Measurements from ENCODE around the gene CALM3. TPM values are rescaled to one million over a fixed set of nuclear protein-coding genes. Genes with fewer than 3 reads are reported as not detected.

Gene CALM3
- total and polyA plus RNA-seq, 2 of the 13 experiments (the other 11 are each of a cell fraction or from before 2014, with no cell fraction given): 239 to 258 TPM

DNA sequence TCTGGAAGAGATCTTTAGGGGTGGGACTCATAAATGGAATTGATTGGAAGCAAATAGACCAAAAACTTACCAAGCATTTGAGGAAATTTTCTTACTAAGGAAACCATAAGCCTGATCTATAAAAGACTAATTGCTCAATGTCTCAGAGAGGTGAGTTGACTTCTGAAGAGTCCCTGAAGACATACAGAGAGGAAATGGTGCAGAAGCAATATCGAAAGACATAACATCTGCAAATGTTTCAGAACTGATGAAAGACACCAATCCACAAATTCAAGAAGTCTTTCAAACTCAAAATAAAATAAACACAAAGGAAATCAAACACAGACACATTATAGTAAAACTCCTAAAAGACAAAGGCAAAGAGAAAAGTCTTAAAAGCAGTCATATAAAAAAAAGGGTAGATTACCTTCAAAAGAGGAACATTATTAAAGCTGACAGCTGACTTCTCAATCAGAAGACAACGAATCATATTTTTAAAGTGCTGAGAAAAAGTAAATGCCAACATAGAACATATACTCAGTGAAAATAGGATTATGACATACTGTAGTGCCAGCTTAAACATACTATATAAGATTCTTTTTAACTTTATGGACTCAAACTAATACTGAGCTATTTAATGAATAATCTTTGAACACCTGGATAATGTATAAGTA is 45.4 kb upstream of the CALM3 start:
- Histone ChIP-seq H3K36me3 (replicated peaks in 1 of 2; ENCODE audit: control insufficient read depth in 1 of 2, insufficient read depth in 2 of 2, low read length in 2 of 2) (no peaks in the 10 kb centered on the region), H3K4me1 (ENCODE audit: insufficient read depth, low read length) (no peaks in the 10 kb centered on the region), H3K4me3 (replicated peaks in 1 of 3; ENCODE audit: insufficient read depth in 1 of 3, low read depth in 2 of 3, low read length in 3 of 3) (no peak overlapping the region), H3K9me3 (ENCODE audit: low read length) (peaks cover 3% of the 10 kb centered on the region; the same call in 1 of the 2 replicates), H3K27me3 (ENCODE audit: control insufficient read depth in 1 of 2, insufficient read depth in 2 of 2, low read length in 2 of 2) (no peaks in the 10 kb centered on the region), H3K4me2 (ENCODE audit: low read depth, low read length) (no peak overlapping the region), H2AFZ (ENCODE audit: low read length) (no peak overlapping the region), H3K79me2 (ENCODE audit: insufficient read depth, low read length) (no peaks in the 10 kb centered on the region), H4K20me1 (ENCODE audit: insufficient read depth, low read length) (no peaks in the 10 kb centered on the region), H3K9ac (ENCODE audit: insufficient read depth, low read depth, low read length) (no peak overlapping the region), H3K27ac (ENCODE audit: extremely low read length, insufficient read depth, low read length) (no peak overlapping the region)
- DNase-seq (ENCODE audit: low spot score) (no peak), ATAC-seq (no peak), FAIRE-seq (no peak)
- ChIA-PET POLR2A (no interaction called here), CTCF (ENCODE audit: low intra/inter-chr PET ratio, low total read pairs) (no interaction called here)
- in situ Hi-C loops (cut with HindIII; ENCODE audit: extremely low pct_ligation_motif_present, low pct_unique_long_range_greater_than_20kb) (no loop called here), intact Hi-C loops (cut with micrococcal nuclease; ENCODE audit: unreplicated experiment) (no loop called here)
- WGBS (ENCODE audit: low lambda C conversion rate): 0% methylated on average over 2 of the region's 2 CpGs
- BruUV-seq (replicated peaks): no TSS peak
- TF ChIP-seq KMT2A (CRISPR knock-in tag; IDR thresholded peaks at IDR 0.05) (no peak), ZNF10 (CRISPR knock-in tag; IDR thresholded peaks at IDR 0.05; ENCODE audit: borderline replicate concordance, low read depth) (no peak), FOSL1 (CRISPR knock-in tag; IDR thresholded peaks at IDR 0.05; ENCODE audit: borderline replicate concordance) (no peak), IRF2 (CRISPR knock-in tag; IDR thresholded peaks at IDR 0.05) (no peak), TP53 (CRISPR knock-in tag; conservative IDR thresholded peaks at IDR 0.05) (no peak), PCBP1 (IDR thresholded peaks at IDR 0.05; ENCODE audit: borderline replicate concordance, low read depth, low read length) (no peak), ZNF274 (CRISPR knock-in tag; IDR thresholded peaks at IDR 0.05) (no peak), NKX3-1 (CRISPR knock-in tag; IDR thresholded peaks at IDR 0.05) (no peak)
- TF ChIP-seq, protein P1, sequence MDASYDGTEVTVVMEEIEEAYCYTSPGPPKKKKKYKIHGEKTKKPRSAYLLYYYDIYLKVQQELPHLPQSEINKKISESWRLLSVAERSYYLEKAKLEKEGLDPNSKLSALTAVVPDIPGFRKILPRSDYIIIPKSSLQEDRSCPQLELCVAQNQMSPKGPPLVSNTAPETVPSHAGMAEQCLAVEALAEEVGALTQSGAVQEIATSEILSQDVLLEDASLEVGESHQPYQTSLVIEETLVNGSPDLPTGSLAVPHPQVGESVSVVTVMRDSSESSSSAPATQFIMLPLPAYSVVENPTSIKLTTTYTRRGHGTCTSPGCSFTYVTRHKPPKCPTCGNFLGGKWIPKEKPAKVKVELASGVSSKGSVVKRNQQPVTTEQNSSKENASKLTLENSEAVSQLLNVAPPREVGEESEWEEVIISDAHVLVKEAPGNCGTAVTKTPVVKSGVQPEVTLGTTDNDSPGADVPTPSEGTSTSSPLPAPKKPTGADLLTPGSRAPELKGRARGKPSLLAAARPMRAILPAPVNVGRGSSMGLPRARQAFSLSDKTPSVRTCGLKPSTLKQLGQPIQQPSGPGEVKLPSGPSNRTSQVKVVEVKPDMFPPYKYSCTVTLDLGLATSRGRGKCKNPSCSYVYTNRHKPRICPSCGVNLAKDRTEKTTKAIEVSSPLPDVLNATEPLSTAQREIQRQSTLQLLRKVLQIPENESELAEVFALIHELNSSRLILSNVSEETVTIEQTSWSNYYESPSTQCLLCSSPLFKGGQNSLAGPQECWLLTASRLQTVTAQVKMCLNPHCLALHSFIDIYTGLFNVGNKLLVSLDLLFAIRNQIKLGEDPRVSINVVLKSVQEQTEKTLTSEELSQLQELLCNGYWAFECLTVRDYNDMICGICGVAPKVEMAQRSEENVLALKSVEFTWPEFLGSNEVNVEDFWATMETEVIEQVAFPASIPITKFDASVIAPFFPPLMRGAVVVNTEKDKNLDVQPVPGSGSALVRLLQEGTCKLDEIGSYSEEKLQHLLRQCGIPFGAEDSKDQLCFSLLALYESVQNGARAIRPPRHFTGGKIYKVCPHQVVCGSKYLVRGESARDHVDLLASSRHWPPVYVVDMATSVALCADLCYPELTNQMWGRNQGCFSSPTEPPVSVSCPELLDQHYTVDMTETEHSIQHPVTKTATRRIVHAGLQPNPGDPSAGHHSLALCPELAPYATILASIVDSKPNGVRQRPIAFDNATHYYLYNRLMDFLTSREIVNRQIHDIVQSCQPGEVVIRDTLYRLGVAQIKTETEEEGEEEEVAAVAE (CRISPR knock-in tag; IDR thresholded peaks at IDR 0.05; ENCODE audit: borderline replicate concordance): no peak
- TF ChIP-seq, protein P2, sequence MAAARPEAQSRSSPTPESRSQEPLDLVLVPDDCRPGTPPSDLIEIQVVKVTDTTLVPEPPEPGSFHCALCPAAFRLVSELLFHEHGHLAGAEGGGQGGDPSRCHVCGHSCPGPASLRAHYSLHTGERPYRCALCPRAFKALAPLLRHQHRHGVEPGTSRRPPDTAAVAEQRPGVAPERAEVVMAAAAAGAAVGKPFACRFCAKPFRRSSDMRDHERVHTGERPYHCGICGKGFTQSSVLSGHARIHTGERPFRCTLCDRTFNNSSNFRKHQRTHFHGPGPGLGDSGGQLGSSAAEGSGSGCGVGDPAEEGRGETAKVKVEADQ (CRISPR knock-in tag; IDR thresholded peaks at IDR 0.05; ENCODE audit: borderline replicate concordance): no peak
- TF ChIP-seq, protein P3, sequence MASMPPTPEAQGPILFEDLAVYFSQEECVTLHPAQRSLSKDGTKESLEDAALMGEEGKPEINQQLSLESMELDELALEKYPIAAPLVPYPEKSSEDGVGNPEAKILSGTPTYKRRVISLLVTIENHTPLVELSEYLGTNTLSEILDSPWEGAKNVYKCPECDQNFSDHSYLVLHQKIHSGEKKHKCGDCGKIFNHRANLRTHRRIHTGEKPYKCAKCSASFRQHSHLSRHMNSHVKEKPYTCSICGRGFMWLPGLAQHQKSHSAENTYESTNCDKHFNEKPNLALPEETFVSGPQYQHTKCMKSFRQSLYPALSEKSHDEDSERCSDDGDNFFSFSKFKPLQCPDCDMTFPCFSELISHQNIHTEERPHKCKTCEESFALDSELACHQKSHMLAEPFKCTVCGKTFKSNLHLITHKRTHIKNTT (CRISPR knock-in tag; IDR thresholded peaks at IDR 0.05): no peak
- TF ChIP-seq, protein P4, sequence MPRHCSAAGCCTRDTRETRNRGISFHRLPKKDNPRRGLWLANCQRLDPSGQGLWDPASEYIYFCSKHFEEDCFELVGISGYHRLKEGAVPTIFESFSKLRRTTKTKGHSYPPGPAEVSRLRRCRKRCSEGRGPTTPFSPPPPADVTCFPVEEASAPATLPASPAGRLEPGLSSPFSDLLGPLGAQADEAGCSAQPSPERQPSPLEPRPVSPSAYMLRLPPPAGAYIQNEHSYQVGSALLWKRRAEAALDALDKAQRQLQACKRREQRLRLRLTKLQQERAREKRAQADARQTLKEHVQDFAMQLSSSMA (CRISPR knock-in tag; IDR thresholded peaks at IDR 0.05): no peak
- TF ChIP-seq, protein P5, sequence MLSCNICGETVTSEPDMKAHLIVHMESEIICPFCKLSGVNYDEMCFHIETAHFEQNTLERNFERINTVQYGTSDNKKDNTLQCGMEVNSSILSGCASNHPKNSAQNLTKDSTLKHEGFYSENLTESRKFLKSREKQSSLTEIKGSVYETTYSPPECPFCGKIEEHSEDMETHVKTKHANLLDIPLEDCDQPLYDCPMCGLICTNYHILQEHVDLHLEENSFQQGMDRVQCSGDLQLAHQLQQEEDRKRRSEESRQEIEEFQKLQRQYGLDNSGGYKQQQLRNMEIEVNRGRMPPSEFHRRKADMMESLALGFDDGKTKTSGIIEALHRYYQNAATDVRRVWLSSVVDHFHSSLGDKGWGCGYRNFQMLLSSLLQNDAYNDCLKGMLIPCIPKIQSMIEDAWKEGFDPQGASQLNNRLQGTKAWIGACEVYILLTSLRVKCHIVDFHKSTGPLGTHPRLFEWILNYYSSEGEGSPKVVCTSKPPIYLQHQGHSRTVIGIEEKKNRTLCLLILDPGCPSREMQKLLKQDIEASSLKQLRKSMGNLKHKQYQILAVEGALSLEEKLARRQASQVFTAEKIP (CRISPR knock-in tag; IDR thresholded peaks at IDR 0.05; ENCODE audit: borderline replicate concordance): no peak
- TF ChIP-seq, protein P6, sequence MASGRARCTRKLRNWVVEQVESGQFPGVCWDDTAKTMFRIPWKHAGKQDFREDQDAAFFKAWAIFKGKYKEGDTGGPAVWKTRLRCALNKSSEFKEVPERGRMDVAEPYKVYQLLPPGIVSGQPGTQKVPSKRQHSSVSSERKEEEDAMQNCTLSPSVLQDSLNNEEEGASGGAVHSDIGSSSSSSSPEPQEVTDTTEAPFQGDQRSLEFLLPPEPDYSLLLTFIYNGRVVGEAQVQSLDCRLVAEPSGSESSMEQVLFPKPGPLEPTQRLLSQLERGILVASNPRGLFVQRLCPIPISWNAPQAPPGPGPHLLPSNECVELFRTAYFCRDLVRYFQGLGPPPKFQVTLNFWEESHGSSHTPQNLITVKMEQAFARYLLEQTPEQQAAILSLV (CRISPR knock-in tag; IDR thresholded peaks at IDR 0.05; ENCODE audit: borderline replicate concordance): no peak

Measured in HepG2 (cell line).